PC-3 (cell line): ENCODE measurements around the gene LRRC63. TPM values are rescaled to one million over a fixed set of nuclear protein-coding genes. Genes with fewer than 3 reads are reported as not detected.

Experiments used
- ATAC-seq: fragments of 200-7000 bp; cut with Tn5 transposase; 2 replicates; pipeline ENCODE4 v1.9.1; 2020; ENCODE audit warnings: mild to moderate bottlenecking, moderate library complexity
- BruUV-seq: library from RNA; stranded (reverse); fragments of 400-500 nt; replicated peaks from 2 replicates; lab custom pipeline; 2021; lab: Mats Ljungman, UMichigan
- CTCF ChIA-PET: fragments of 300-600 bp; sonication (Branson Sonifier 250); formaldehyde crosslinking; loops from one replicate; lab custom pipeline; 2022; ENCODE audit warnings: antibody characterized with exemption; lab: Charles Lee
- POLR2A ChIA-PET: fragments of 300-600 bp; sonication (Branson Sonifier 250); formaldehyde crosslinking; loops from one replicate; lab custom pipeline; 2022; ENCODE audit warnings: antibody characterized with exemption; ENCODE audit not compliant: unreplicated experiment; lab: Charles Lee
- DNase-seq: peaks from one replicate; pipeline ENCODE4 v3.0.0-alpha.2; 2015
- H2AFZ ChIP-seq: fragments of 300-600 bp; sonication (generic); 2 replicates; pipeline ENCODE4 v1.6.0; 2016; ENCODE audit warnings: antibody characterized with exemption, low read length
- H3F3A ChIP-seq: fragments of 300-600 bp; sonication (generic); one replicate; pipeline ENCODE4 v1.6.0; 2017; ENCODE audit warnings: antibody characterized with exemption, low read length, control low read depth, mild to moderate bottlenecking; ENCODE audit not compliant: unreplicated experiment
- H3K27ac ChIP-seq: fragments of 300-600 bp; sonication (generic); 2 replicates; pipeline ENCODE4 v1.5.1; 2016; ENCODE audit warnings: mild to moderate bottlenecking, low read length
- H3K27me3 ChIP-seq: fragments of 300-600 bp; sonication (generic); 2 replicates; pipeline ENCODE4 v1.6.1; 2016; ENCODE audit warnings: low read length, mixed read lengths
- H3K36me3 ChIP-seq: fragments of 300-600 bp; sonication (generic); 2 replicates; pipeline ENCODE4 v1.6.1; 2016; ENCODE audit warnings: low read depth, mixed run types, low read length, mixed read lengths
- H3K4me1 ChIP-seq: fragments of 300-600 bp; sonication (generic); 2 replicates; pipeline ENCODE4 v1.5.1; 2016; ENCODE audit warnings: low read length; ENCODE audit not compliant: insufficient read depth
- H3K4me2 ChIP-seq: fragments of 300-600 bp; sonication (generic); 2 replicates; pipeline ENCODE4 v1.6.0; 2016; ENCODE audit warnings: low read length
- H3K4me3 ChIP-seq: fragments of 300-600 bp; sonication (generic); 2 replicates; pipeline ENCODE4 v1.5.1; 2016; ENCODE audit warnings: mild to moderate bottlenecking, low read length, mixed read lengths
- H3K79me2 ChIP-seq: fragments of 300-600 bp; sonication (generic); 2 replicates; pipeline ENCODE4 v1.6.1; 2017; ENCODE audit warnings: low read length, mixed read lengths
- H3K9ac ChIP-seq: fragments of 300-600 bp; sonication (generic); 2 replicates; pipeline ENCODE4 v1.6.0; 2016; ENCODE audit warnings: mild to moderate bottlenecking, low read length
- H3K9me2 ChIP-seq: fragments of 300-600 bp; sonication (generic); replicated peaks from 2 replicates; pipeline ENCODE4 v1.6.1; 2016; ENCODE audit warnings: mixed run types, low read length, mixed read lengths
- H3K9me3 ChIP-seq: fragments of 300-600 bp; sonication (generic); 2 replicates; pipeline ENCODE4 v1.6.1; 2016; ENCODE audit warnings: low read length, mixed read lengths
- H4K20me1 ChIP-seq: fragments of 300-600 bp; sonication (generic); 2 replicates; pipeline ENCODE4 v1.6.1; 2016; ENCODE audit warnings: low read length, mixed read lengths
- EZH2 ChIP-seq: fragments of 300-600 bp; sonication (generic); IDR thresholded peaks from one replicate; pipeline ENCODE4 v1.6.1; 2017; ENCODE audit warnings: antibody characterized with exemption, mild to moderate bottlenecking, low read length; ENCODE audit not compliant: unreplicated experiment
- EZH2phosphoT487 ChIP-seq: fragments of 300-600 bp; sonication (generic); IDR thresholded peaks from 2 replicates; pipeline ENCODE4 v1.6.1; 2018; ENCODE audit warnings: mild to moderate bottlenecking, antibody characterized with exemption, low read length, borderline replicate concordance
- intact Hi-C: fragments of 100-400 bp; cut with micrococcal nuclease; formaldehyde crosslinking; loops from 2 replicates; pipeline ENCODE4 v1.9.0; 2023
- total RNA-seq: library from RNA; depleted of rRNA; stranded (reverse); fragments of >200 nt; gene quantifications from 2 replicates; pipeline ENCODE4 v1.2.3, GENCODE V29; 2014
- TF ChIP-seq, protein P1 (sequence below): fragments of 300-600 bp; sonication (generic); conservative IDR thresholded peaks from 2 replicates; pipeline ENCODE4 v1.5.1; 2017; ENCODE audit warnings: antibody characterized with exemption, low read depth, mild to moderate bottlenecking, low read length

LRRC63 gene
- total RNA-seq, 1 experiment from 2014 or later, result 0.26 TPM

- TF ChIP-seq EZH2phosphoT487 (no peak), EZH2 (no peak)
- TF ChIP-seq, protein P1, sequence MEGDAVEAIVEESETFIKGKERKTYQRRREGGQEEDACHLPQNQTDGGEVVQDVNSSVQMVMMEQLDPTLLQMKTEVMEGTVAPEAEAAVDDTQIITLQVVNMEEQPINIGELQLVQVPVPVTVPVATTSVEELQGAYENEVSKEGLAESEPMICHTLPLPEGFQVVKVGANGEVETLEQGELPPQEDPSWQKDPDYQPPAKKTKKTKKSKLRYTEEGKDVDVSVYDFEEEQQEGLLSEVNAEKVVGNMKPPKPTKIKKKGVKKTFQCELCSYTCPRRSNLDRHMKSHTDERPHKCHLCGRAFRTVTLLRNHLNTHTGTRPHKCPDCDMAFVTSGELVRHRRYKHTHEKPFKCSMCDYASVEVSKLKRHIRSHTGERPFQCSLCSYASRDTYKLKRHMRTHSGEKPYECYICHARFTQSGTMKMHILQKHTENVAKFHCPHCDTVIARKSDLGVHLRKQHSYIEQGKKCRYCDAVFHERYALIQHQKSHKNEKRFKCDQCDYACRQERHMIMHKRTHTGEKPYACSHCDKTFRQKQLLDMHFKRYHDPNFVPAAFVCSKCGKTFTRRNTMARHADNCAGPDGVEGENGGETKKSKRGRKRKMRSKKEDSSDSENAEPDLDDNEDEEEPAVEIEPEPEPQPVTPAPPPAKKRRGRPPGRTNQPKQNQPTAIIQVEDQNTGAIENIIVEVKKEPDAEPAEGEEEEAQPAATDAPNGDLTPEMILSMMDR, result no peak
- Histone ChIP-seq H4K20me1 (no peaks in the 10 kb centered on the region), H3K27ac (no peak overlapping the region), H3K27me3 (no peaks in the 10 kb centered on the region), H3K4me1 (no peaks in the 10 kb centered on the region), H3K9me2 (no peaks in the 10 kb centered on the region), H3K9me3 (peaks cover 5% of the 10 kb centered on the region; the same call in 1 of the 2 replicates), H3K79me2 (no peaks in the 10 kb centered on the region), H3K4me3 (no peak overlapping the region), H3K36me3 (no peaks in the 10 kb centered on the region; the same call in 1 of the 2 replicates), H2AFZ (no peak overlapping the region), H3K4me2 (no peak overlapping the region), H3K9ac (no peak overlapping the region), H3F3A (no peaks in the 10 kb centered on the region)
- no peak for DNase-seq
- intact Hi-C loops, result no loop called here
- ChIA-PET POLR2A (no interaction called here), CTCF (interaction anchor here (0.7 kb wide), 1 partner anchor 1137 kb away, joined by 3 read pairs; no protein-coding TSS in a partner anchor)
- no TSS peak for BruUV-seq
- ATAC-seq, result no peak
Observed at GRCh38 chr13:46232281-46232680, 20.6 kb downstream of the LRRC63 start.

DNA sequence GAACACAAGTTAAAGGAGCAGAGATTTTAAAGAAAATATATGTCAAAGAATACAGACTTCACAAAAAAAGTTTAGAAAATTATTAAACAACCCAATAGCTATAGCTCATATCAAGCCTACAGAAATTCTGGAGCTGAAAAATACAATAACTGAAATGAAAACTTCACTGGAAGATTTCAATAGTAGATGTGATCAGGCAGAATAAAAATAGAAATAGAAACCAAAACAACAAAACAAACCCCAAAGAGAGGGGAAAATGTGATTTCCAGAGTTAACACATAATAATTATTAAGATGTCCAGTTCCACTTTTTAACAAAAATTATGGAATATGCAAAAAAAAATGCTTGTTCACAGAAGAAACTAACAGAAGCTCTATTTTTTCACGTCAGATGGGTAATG, 23.6 kb downstream of the LRRC63 start:
- Histone ChIP-seq H3K79me2 (no peaks in the 10 kb centered on the region), H3K9me3 (peaks cover 5% of the 10 kb centered on the region; the same call in 1 of the 2 replicates), H3K9ac (no peak overlapping the region), H3K9me2 (no peaks in the 10 kb centered on the region), H3K4me2 (no peak overlapping the region), H3K36me3 (no peaks in the 10 kb centered on the region; the same call in 1 of the 2 replicates), H2AFZ (no peak overlapping the region), H3K27ac (no peak overlapping the region), H3K4me1 (no peaks in the 10 kb centered on the region), H3K4me3 (no peak overlapping the region), H3F3A (no peaks in the 10 kb centered on the region), H3K27me3 (no peaks in the 10 kb centered on the region), H4K20me1 (no peaks in the 10 kb centered on the region)
- ChIA-PET POLR2A (no interaction called here), CTCF (interaction anchor here (0.6 kb wide), 1 partner anchor 256 kb away, joined by 7 read pairs; no protein-coding TSS in a partner anchor)
- no peak for ATAC-seq
- no TSS peak for BruUV-seq
- intact Hi-C loops, result no loop called here
- DNase-seq, result no peak
- TF ChIP-seq, protein P1, result no peak
- TF ChIP-seq EZH2 (no peak), EZH2phosphoT487 (no peak)

DNA sequence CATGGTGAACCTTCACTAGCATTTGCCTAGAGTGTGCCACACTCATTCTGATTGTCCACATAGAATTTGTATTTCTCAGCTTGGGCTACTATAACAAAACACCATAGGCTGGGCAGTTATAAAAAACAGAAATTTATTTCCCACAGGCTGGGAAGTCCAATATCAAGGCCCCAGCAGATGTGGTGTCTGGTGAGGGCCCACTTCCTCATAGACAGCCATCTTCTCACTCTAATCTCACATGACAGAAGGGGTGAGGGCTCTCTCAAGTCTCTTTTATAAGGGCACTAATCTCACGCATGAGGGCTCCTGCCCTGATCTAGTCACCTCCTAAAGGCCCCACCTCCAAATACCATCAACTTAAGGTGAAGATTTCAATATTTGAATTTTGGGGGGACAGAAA, 53.6 kb downstream of the LRRC63 start:
- Histone ChIP-seq H2AFZ (no peak overlapping the region), H4K20me1 (no peaks in the 10 kb centered on the region), H3K9me2 (no peaks in the 10 kb centered on the region), H3K36me3 (no peaks in the 10 kb centered on the region), H3K9ac (no peak overlapping the region), H3K4me3 (no peak overlapping the region), H3K79me2 (no peaks in the 10 kb centered on the region), H3K4me1 (no peaks in the 10 kb centered on the region), H3K27ac (no peak overlapping the region), H3F3A (no peaks in the 10 kb centered on the region), H3K27me3 (peaks cover 17% of the 10 kb centered on the region), H3K4me2 (no peak overlapping the region), H3K9me3 (no peaks in the 10 kb centered on the region)
- POLR2A ChIA-PET, result no interaction called here
- ATAC-seq, result no peak
- CTCF ChIA-PET, result no interaction called here
- intact Hi-C loops, result no loop called here
- no TSS peak for BruUV-seq
- TF ChIP-seq EZH2 (no peak), EZH2phosphoT487 (no peak)
- TF ChIP-seq, protein P1, result no peak
- no peak for DNase-seq
